ENCODE results near the gene NHSL2. TPM values are rescaled to one million over a fixed set of nuclear protein-coding genes. Genes with fewer than 3 reads are reported as not detected.

The NHSL2 gene
- total RNA-seq, 1 experiment from 2014 or later: 0.36 TPM

- no peaks in the 10 kb centered on the region for H3K9me3 ChIP-seq (ENCODE audit: control insufficient read depth, insufficient read depth, low read depth, low read length)
- no peaks in the 10 kb centered on the region for H3K36me3 ChIP-seq (ENCODE audit: control insufficient read depth, insufficient read depth, low read length)
- CTCF ChIA-PET: no interaction called here
- H3K27ac ChIP-seq (ENCODE audit: low read length): no peak overlapping the region
- TF ChIP-seq SIN3A (IDR thresholded peaks at IDR 0.05; ENCODE audit: borderline replicate concordance, insufficient read depth, low read depth, low read length): no peak
- no peak for TF ChIP-seq POLR2AphosphoS5 (IDR thresholded peaks at IDR 0.05; ENCODE audit: low read depth, low read length)
- TF ChIP-seq REST (IDR thresholded peaks at IDR 0.05; ENCODE audit: insufficient read depth in 1 of 2, low read depth in 2 of 2, low read length in 1 of 2): no peak
- no peak for TF ChIP-seq CTCF (IDR thresholded peaks at IDR 0.05)
- no peak for TF ChIP-seq TCF7L2 (IDR thresholded peaks at IDR 0.05; ENCODE audit: low read depth, low read length)
- H3K4me1 ChIP-seq (ENCODE audit: control insufficient read depth, insufficient read depth, low read length): no peaks in the 10 kb centered on the region
- BruUV-seq (replicated peaks): no TSS peak
- in situ Hi-C loops (cut with HindIII; ENCODE audit: low pct_unique_long_range_greater_than_20kb, low sequenced_read_pairs): no loop called here
- H3K4me3 ChIP-seq (ENCODE audit: low read depth in 2 of 2, low read length in 2 of 2): no peak overlapping the region
- DNase-seq (ENCODE audit: low read depth, low spot score) (no peak), ATAC-seq (no peak)
- intact Hi-C loops (cut with micrococcal nuclease; ENCODE audit: unreplicated experiment): no loop called here
- POLR2A ChIA-PET: no interaction called here
- no peaks in the 10 kb centered on the region for H3K27me3 ChIP-seq (ENCODE audit: control insufficient read depth, insufficient read depth, low read length)
These were observed 189.6 kb downstream of the NHSL2 start for GRCh38 chrX:72100051-72100755.

- ATAC-seq (no peak), DNase-seq (ENCODE audit: low read depth, low spot score) (no peak)
- CTCF ChIA-PET: no interaction called here
- in situ Hi-C loops (cut with HindIII; ENCODE audit: low pct_unique_long_range_greater_than_20kb, low sequenced_read_pairs) (no loop called here), intact Hi-C loops (cut with micrococcal nuclease; ENCODE audit: unreplicated experiment) (no loop called here)
- H3K36me3 ChIP-seq (ENCODE audit: control insufficient read depth, insufficient read depth, low read length): no peaks in the 10 kb centered on the region
- no peaks in the 10 kb centered on the region for H3K9me3 ChIP-seq (ENCODE audit: control insufficient read depth, insufficient read depth, low read depth, low read length)
- TF ChIP-seq CTCF (IDR thresholded peaks at IDR 0.05) (no peak), REST (IDR thresholded peaks at IDR 0.05; ENCODE audit: insufficient read depth in 1 of 2, low read depth in 2 of 2, low read length in 1 of 2) (no peak), SIN3A (IDR thresholded peaks at IDR 0.05; ENCODE audit: borderline replicate concordance, insufficient read depth, low read depth, low read length) (no peak), POLR2AphosphoS5 (IDR thresholded peaks at IDR 0.05; ENCODE audit: low read depth, low read length) (no peak), TCF7L2 (IDR thresholded peaks at IDR 0.05; ENCODE audit: low read depth, low read length) (no peak)
- H3K4me3 ChIP-seq (ENCODE audit: low read depth in 2 of 2, low read length in 2 of 2): no peak overlapping the region
- H3K4me1 ChIP-seq (ENCODE audit: control insufficient read depth, insufficient read depth, low read length): no peaks in the 10 kb centered on the region
- POLR2A ChIA-PET: no interaction called here
- no peak overlapping the region for H3K27ac ChIP-seq (ENCODE audit: low read length)
- H3K27me3 ChIP-seq (ENCODE audit: control insufficient read depth, insufficient read depth, low read length): no peaks in the 10 kb centered on the region
- no TSS peak for BruUV-seq (replicated peaks)
These were observed 190.2 kb downstream of the NHSL2 start for GRCh38 chrX:72100824-72101351.

Measured in Panc1 (cell line).